GM21526 (cell line): ENCODE measurements around the gene PNCK.
"Not testable (repeated sequence)": the region's sequence is repeated elsewhere in the genome, so short reads cannot be mapped to it uniquely, and the experiment has no call there.

Experiments used
- ATAC-seq: cut with Tn5 transposase; IDR thresholded peaks from one replicate; pipeline ENCODE4 v1.9.1; 2021; ENCODE audit warnings: moderate library complexity; ENCODE audit not compliant: unreplicated experiment, low FRiP score

The PNCK gene

DNA sequence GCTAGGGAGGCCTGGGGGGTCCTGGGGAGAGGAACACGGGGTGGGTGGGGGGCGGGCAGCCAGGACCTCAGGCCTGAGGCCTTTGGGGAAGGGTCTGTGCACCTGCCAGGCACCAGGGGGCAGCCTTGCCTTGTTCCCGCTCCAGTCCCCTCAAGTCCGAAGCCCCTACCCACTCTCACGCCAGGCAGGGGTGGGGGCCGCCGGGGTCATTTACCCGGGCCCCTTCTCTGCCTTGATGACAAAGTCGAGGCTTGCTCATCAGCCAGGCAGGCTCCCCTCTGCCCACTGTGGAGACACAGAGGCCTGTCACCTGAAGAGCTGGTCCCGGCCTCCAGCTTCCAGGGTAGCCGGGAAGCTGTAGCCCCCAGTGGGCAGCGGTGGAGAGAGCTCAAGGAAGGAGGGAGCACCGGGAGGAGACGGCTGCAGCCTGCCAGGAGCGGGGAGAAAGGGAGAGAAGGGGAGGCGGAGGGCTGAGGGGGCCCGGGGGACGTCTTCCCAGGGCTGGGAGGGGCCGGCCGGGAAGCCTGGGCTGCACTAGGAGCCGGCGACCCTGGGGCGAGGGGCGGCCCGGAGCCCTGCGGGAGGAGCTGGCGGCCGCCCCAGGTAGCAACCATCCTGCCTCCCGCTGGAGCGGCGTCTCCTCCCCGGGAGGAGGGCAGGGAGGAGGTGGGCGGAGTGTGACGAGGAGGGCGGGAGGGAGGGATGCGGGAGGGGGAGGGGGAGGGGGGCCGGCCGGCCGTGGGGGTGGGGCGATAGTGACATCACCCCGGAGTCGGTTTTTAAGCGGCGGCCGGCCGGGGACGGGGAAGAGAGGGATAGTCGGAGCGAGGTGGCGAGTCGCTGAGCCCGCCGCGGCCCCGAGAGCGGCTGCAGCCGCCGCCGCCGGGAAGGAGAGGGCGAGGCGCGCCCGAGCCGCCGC, 13.8 kb upstream of the PNCK start, which contains the start of gene SLC6A8:
Gene SLC6A8, plus strand, starts transcription at position 806 of the 919 bp plus-strand sequence. CDS start 649 bp downstream, outside the sequence.
- ATAC-seq = no peak

- ATAC-seq = no peak
Observed at GRCh38 chrX:153686711-153687110, 13.1 kb upstream of the PNCK start.

GRCh38 chrX:153685751-153686696, 12.4 kb upstream of the PNCK start:
- no peak for ATAC-seq

DNA sequence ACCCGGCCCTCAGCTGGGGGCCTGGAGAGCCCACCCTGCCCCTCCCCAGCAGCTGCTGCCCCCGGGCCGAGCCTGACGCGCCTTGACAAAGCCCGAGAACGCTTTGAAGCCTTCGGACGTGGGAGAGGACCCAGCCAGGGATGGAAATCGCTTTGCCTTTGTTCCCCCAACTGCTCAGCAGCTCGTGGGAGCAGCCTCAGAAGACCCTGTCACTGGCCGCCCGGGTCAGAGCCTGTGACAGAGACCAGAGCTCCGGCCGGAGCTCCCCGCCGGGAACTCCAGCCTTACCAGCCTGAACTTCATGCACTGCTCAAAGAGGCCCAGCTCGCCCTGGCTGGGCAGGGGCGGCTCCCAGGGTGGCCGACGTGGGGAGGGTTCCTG, 11.5 kb upstream of the PNCK start:
- ATAC-seq = no peak

- no peak for ATAC-seq
Observed at GRCh38 chrX:153684467-153685155, 11.0 kb upstream of the PNCK start.

DNA sequence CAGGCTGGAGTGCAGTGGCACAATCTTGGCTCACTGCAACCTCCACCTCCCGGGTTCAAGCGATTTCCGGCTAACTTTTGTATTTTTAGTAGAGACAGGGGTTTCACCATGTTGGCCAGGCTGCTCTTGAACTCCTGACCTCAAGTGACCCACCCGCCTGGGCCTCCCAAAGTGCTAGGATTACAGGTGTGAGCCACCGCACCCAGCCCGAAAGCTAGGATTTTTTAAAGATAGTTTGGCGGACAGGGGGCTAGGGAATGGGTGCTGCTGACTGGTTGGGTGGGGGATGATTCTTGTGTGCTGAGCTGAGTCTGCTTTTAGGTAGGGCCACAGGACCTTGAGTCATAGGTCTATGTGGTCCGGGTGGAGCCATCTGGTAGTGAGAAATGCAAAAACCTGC, 9.9 kb upstream of the PNCK start:
- ATAC-seq = not testable (repeated sequence)

GRCh38 chrX:153681175-153681574, 7.6 kb upstream of the PNCK start:
- ATAC-seq = no peak

DNA sequence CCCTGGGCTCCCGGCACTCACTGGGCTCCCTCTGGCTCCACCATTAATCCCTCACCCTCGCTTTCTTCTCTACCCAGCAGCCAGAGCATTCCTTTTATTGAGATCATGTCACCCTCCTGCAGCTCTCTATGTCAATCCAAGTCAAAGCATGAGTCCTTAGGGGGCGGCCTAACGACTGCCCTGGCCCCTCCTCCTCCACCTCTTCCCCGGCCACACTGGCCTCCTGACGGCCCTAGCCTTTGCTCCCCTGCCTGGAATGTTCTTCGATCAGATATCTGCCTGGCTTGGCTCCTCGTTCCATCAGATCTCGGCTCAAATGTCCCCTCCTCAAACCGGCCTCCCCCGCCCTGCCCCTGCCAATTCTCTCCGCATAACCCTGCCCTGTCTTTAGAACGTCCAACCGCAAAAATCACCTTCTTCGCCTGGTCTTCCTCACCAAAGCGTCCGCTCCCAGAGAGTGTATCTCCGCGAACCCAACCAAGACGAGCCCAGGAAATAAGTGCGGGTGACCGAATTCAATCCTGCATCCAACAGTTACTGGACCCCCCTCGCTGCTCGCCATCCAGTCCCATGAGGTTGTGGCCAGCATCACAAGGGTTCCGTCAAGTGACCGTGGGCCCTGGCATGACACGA, 722 bp upstream of the PNCK start:
- no peak for ATAC-seq

DNA sequence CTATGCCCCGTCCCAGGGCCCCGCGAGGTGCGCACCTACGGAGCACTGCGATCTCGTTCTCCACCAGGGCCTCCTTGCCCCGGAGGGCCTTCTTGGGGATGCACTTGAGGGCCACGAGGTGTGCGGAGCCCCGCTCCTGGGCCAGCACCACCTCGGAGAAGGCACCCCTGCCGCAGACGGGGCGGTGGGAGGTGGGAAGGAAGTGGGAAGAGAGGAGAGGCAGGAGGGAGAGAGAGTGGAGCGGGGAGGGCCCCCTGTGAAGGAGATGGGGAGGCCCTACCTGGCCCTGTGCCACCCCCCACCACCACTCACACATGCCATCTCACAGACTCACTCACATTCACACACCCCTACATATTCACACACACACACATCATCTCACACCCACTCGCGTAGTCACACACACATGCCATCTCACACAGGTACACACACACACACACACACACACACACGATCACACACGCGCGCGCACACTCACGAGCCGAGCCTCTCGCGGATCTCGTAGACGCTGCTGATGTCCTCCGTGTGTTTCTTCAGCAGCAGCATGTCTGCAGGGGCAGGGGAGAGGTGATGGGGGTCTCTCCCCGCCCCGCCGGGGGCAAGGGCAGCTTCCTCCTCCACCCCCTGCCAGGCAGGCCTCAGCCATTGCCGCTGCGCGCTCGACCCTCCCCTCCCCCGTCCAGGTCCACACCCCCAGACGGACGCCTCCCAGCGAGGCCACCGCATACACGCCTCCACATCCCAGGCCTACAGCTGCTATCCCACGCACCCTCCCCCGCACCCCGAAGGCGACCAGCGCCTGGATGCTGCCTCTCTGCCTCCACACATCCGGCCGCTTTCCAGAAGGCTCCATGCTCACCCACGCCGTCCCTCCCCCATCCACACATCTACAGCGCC, 834 bp downstream of the PNCK start:
- no peak for ATAC-seq

DNA sequence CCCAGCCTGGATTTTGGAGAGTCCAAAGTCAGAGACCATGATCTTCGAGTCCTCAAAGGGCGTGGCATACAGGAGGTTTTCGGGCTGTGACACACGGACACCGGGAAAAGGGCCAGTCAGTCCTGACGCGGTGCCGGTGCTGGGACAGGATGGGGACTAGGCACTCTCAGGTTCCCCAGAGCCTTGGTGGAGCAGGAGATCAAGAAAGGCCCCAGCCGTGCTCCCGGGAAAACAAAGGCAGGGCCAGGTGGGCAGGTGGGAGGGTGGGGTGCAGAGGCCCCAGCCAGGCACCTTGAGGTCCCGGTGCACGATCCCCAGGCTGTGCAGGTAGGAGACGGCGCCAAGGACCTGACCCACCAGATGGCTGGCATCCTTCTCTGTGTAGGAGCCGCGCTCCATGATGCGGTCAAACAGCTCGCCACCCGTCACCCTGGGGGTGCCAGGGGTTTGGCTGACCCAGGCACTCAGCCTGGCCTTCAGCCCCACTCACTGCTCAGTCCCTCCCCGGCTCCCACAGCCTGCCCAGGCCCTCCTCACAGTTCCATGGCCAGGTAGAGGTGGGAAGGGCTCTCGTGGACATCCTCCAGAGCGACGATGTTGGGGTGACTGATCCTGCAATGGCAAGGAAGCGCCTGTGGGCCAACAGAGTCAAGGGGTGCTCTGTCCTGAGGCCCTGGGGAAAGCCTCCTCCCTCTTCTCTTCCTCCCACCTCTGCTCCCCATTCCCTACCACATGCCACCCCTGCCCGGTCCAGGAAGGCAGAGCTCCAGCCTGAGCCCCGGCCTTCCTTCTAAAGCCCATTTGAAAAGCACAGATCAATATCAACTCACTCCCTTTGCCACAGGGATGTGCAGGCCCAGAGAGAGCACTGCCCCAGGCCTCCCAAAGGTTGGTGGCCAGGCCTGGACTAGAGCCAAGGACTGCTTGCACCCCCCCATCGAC, 1.8 kb downstream of the PNCK start:
- ATAC-seq = no peak

- no peak for ATAC-seq
Observed at GRCh38 chrX:153670748-153671588, 2.6 kb downstream of the PNCK start.

- ATAC-seq = no peak
Observed at GRCh38 chrX:153669901-153670731, 3.5 kb downstream of the PNCK start.

- no peak for ATAC-seq
Observed at GRCh38 chrX:153669174-153669890, 4.3 kb downstream of the PNCK start.

- no peak for ATAC-seq
Observed at GRCh38 chrX:153668423-153669173, 5.0 kb downstream of the PNCK start.

GRCh38 chrX:153667956-153668396, 5.6 kb downstream of the PNCK start:
- ATAC-seq = no peak
